NCI-H187 (cell line): ENCODE data around the gene ZG16.
A peak's percentile ranks its signal among the peaks of the same experiment; 100 is the strongest.
"Not testable (repeated sequence)": the region's sequence is repeated elsewhere in the genome, so short reads cannot be mapped to it uniquely, and the experiment has no call there.

ENCODE experiments used
- DNase-seq, 2 experiments: peaks; one replicate each; lab custom pipeline; 2025; lab: John Stamatoyannopoulos, UW

The ZG16 gene

DNA sequence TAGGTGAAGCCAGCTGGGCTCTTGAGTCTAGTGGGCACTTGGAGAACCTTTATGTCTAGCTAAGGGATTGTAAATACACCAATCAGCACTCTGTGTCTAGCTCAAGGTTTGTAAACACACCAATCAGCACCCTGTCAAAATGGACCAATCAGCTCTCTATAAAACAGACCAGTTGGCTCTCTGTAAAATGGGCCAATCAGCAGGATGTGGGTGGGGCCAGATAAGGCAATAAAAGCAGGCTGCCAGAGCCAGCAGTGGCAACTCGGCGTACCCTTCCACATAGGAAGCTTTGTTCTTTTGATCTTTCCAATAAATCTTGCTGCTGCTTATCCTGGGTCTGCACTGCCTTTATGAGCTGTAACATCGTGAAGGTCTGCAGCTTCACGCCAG, 29.3 kb upstream of the ZG16 start:
- not testable (repeated sequence) for DNase-seq

DNA sequence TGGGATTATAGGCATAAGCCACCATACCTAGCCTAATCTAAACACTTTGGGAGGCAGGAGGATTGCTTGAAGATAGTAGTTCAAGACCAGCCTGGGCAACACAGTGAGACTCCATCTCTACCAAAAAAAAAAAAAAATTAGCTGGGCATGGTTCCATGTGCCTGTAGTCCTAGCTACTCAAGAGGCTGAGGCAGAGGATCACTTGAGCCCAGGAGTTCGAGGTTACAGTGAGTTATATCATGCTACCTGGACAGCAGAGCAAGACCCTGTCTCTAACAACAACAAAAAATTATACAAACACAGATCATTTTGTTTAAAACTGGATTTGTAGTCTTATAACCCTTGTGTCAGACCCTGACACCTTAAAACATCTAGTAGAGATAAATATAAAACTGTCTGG, 24.5 kb upstream of the ZG16 start:
- DNase-seq: no peak

DNA sequence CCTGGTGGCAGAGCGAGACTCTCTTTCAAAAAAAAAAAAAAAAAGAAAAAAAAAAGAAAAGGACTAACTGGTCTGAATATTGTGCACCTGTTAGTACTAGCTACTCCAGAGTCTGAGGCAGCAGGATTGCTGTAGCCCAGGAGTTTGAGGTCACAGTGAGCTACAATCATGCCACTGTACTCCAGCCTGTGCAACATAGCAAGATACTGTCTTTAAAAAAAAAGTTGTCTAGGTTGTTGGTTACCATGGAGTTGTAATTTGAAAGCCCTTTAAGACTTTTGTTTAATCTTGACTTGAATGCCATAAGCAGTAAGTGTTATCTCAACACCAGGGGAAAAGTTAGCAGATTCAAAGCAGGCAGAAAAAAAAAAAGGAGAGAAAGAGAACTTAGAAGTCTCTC, 21.4 kb upstream of the ZG16 start:
- no peak for DNase-seq

DNA sequence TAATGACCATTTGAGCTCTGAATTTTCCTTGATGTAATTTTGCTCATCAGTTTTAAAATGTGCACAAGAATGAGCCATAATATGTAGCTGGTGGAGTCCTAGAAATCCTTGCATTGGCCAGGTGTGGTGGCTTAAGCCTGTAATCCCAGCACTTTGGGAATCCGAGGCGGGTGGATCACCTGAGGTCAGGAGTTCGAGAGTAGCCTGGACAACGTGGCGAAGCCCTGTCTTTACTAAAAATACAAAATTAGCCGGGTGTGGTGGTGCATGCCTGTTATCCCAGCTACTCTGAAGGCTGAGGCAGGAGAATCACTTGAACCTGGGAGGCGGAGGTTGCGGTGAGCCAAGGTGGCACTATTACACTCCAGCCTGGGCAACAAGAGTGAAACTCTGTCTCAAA, 21.0 kb upstream of the ZG16 start:
- DNase-seq: not testable (repeated sequence)

DNA sequence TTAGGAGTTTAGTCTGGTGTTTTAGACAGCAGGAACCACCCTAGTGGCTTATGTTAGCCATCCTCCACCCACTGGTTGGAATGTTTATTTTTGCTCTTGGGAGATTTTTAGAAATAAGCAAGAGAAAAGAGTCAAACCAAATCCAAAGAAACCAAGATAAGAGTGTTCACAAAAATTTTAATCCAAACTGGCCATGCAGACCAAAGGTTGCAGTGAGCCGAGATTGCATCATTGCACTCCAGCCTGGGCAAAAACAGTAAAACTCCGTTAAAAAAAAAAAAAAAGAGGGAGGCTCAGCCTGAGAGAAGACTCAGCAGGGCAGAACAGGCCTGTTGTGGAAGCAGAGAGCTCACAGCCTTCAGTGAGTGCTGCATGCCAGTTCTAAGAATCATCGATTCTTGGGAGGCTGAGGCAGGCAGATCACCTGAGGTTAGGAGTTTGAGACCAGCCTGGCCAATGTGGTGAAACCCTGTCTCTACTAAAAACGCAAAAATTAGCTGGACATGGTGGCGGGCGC, 20.0 kb upstream of the ZG16 start:
- no peak for DNase-seq

DNA sequence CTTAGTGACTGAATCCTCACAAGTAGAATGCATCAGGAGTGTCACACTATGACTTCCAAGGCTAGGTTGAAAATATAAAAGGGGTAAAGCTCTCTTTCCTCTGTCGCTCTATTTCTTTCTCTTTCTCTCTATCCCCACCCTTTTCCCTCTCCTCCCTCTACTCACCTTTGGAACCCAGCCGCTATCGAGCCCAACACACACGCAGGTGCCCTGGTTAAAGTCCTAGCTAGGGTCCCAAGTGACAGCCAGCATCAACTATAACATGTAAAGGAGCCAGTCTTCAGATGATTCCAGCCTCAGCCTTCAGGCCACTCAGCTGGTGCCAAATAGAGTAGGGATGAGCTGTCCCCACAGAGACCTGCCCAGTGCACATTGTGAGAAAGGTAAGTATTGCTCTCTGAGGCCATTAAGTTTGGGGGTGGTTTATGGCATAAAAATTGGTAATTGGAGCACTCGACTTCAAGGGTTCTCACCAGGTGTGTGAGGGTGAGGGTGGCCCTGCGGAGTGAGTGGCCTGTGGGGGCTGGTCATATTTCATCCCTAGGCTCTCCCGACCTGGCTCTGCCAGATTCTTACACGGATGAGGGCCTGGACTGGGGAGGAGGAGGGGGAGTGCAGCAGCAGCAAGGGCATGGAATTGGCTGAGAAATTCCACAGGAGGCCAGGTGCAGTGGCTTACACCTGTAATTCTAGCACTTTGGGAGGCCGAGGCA, 17.3 kb upstream of the ZG16 start:
- DNase-seq: peak; percentile 74 to 77

DNA sequence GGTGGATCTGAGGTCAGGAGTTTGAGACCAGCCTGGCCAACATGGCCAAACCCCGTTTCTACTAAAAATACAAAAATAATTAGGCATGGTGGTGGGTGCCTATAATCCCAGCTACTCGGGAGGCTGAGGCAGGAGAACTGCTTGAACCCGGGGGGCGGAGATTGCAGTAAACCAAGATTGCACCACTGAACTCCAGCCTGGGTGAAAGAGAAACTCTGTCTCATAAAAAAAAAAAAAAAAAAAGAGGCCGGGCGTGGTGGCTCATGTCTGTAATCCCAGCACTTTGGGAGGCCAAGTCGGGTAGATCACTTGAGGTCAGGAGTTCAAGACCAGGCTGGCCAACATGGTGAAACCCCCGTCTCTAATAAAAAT, 16.8 kb upstream of the ZG16 start:
- not testable (repeated sequence) for DNase-seq

DNA sequence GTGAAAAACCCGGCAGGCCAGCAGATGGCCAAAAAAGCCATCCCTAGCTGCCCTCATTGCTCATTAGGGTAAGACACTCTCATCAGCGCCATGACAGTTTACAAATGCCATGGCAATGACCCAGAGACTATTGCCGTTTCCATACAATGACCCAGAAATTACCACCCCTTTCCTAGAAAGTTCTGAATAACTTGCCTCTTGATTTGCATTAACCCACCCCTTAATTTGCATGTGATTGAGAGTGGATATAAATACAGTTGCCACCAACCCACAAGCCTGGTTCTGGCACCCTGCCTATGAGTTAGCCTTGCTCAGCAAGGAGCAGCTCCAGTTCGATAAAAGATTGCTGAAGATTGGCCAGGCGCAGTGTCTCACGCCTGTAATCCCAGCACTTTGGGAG, 16.2 kb upstream of the ZG16 start:
- DNase-seq: no peak

DNA sequence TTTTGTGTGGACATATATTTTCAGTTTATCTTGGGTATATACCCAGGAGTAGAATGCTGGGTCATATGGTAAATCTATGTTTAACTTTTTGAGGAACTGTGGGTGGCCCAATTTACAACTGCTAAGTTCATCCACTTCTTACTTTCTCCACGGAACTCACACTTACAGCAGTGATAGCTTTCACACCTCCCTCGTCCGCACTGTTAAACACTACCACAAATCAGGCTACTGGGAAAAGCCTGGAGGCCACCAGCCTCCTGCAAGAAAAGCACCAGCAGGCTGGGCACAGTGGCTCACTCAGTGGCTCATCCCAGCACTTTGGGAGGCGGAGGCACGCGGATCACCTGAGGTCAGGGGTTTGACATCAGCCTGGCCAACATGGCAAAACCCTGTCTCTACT, 14.7 kb upstream of the ZG16 start:
- no peak for DNase-seq

DNA sequence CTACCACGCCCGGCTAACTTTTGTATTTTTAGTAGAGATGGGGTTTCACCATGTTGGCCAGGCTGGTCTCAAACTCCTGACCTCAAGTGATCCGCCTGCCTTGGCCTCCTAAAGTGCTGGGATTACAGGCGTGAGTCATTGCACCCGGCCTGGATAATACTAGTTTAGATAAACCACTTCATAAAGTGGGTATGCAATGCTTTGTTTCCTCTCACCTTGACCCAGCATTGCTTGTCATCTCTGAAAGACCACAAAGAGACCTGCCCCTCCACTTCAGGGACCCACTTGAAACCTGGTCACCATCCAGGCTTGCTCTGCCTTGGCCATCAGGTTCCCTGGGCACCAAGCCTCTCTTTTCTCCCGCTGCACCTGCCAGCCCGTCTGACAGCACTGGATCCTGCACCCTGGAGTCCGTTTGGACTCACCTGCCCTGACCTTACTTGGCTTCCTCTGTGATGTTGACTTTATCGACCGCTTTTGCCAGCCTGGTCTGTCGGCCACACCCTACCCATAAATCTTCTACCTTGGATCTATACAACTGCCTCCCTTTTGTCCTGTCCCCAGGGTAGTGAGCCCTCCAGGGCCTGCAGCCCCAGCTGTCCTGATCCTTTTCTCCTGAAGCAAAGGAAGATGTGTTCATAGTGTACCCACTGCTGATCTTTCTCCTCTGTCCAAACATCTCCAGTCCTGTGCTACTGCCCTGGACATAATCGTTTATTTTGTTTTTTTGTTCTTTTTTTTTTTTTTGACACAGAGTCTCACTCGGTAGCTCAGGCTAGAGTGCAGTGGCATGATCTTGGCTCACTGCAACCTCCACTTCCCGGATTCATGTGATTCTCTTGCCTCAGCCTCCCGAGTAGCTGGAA, 12.7 kb upstream of the ZG16 start:
- peak; percentile 52 to 55 for DNase-seq

DNA sequence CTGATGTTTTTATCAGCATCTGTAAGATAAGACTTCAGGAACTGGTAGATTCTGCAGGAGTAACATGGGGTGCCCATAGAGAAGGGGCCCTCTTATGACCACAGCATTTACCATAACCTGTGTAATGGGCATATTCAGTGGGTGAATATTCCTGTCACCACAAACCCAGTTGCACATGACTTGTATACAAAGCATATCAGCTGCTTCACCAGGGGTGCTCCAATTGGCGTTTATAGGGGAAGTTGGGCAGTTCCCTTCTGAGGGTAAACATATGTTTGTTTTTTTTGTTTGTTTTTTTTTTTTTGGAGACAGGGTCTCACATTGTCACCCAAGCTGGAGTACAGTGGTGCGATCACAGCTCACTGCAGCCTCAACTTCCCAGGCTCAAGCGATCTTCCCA, 11.5 kb upstream of the ZG16 start:
- DNase-seq: no peak

DNA sequence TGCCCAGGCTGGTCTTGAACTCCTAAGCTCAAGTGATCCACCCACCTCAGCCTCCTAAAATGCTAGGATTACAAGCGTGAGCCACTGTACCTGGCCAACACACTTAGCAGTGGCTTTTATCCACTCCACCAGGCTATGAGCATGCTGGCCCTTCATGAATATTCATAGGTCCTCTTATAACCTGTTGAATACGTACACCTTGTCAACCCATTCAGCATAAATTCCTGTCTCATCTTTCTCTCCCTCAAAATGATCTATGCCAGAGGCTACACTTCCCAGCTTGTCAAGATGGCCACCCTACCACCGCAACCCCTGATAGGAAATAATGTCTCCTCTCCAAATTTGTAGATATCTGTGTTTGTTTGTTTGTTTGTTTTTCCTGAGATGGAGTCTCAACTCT, 11.0 kb upstream of the ZG16 start:
- no peak for DNase-seq

DNA sequence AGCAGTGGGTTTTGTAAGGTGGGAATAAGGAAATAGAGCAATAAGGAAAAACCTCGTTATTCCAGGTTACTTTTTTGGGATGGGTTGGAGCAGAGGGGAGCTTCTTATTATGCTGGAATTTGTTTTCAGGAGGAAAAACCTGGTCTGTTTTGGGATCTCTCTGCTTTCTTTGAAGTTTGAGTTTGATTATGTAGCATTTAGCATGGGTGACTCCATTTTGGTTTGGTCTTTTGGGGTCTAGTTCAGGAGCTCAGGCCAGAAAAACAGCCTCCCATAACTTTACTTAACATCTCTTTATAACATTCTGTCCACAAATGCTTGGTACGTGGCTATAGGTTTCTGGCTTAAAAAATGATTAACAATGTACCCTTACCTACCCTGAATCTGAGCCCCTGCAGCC, 8.5 kb upstream of the ZG16 start:
- DNase-seq: no peak

DNA sequence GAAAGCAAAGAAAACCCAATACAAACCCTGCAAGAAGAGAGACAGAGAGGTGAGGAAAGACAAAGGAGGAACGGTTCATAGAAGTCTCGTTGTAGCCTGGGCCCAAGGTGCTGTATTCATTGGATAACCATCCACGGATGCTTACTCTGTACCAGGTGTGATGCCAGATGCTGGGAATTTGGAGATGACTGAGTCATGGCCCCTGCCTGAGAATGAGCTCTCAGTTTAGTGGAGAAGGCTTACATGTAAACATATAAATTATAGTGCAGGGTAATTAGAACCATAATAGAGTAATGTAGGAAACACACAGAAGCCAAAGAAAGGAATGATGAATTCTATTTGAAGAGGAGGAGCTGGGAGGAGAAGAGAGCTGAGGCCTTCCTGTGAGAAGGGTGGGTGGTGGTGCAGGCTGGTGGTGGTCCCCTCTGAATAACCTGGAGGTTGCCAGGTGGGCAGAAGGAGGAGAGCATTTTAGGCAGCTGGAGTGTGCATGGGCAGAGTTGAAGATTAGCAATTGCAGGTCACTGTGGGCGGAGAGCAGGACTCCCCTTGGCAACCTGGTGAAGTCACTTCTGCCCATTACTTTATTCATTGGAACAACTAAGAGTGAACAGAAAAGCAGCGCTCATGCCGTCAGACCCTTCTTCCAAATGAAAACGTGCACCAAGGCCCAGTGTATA, 7.7 kb upstream of the ZG16 start:
- no peak for DNase-seq

DNA sequence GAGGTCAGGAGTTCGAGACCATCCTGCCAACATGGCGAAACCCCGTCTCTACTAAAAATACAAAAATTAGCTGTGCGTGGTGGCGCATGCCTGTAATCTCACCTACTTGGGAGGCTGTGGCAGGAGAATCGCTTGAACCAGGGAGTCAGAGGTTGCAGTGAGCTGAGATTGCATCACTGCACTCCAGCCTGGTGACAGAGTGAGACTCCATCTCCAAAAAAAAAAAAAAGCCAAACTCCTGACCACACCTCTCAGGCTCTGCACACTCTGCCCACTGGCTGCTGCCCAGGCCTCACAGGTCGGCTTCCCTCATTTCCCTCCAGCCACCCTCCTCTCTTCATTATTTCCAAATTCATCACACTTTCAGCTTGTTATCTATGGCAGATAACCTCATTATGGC, 5.7 kb upstream of the ZG16 start:
- not testable (repeated sequence) for DNase-seq

DNA sequence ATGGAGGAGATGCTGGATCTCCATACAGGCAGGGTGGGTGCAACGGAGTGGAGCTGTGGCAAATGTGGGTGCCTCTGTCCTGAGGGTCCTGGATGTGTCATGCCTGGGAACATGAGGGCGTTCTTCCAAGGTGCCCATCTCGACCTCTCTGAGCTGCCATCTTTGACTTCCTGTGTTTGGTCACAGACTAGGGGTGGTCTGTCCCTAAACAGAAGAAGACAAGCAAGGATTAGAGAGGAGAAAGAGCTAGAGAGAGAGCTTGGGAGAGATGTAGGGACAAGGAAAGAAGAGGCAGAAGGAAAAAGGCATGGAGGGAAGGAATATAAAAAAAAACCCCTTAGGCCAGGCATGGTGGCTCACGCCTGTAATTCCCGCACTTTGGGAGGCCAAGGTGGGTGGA, 3.3 kb upstream of the ZG16 start:
- no peak for DNase-seq

DNA sequence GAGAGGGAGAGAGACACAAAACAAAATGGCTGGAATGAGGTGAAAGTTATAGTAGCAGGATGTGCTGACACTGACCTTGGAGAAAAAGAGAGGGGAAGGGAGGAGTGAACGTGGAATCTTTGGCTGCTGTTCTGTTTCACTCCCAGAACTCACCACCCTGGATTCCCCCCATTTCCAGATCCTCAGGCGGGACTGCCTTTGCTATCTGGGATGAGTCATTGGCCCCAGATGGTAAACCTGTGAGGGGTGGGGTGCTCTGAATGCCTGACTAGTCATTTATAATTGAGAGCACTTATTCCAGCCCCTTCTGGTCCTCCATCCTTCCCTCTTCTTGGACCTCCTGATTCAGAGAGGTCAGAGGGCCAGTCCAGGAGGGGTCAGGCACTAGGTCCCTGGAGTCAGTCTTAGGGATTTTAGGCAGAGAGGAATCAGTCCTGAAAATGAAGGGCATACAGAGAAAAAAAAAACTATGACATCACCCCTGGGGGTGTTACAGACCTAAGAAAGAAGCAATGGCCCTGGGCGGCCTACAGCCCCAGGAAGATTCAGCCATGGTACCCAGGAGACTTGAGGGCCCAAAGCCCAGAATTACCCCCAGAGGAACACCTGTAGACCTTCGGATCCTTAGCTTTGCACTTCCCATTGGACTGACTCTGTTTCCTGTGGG, 2.2 kb upstream of the ZG16 start:
- DNase-seq: no peak

DNA sequence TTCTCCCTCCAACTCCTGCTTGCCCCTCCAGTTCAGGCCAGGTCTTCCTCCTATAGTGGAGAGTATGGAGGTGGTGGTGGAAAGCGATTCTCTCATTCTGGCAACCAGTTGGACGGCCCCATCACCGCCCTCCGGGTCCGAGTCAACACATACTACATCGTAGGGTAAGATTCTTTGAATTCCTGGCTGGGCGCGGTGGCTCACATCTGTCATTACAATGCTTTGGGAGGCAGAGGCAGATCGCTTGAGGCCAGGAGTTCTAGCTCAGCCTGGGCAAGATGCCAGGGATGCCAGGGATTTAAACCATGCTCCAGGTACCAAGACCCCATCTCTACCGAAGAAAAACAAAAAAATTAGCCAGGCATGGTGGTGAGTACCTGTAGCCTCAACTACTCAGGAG, 1.4 kb downstream of the ZG16 start:
- no peak for DNase-seq

DNA sequence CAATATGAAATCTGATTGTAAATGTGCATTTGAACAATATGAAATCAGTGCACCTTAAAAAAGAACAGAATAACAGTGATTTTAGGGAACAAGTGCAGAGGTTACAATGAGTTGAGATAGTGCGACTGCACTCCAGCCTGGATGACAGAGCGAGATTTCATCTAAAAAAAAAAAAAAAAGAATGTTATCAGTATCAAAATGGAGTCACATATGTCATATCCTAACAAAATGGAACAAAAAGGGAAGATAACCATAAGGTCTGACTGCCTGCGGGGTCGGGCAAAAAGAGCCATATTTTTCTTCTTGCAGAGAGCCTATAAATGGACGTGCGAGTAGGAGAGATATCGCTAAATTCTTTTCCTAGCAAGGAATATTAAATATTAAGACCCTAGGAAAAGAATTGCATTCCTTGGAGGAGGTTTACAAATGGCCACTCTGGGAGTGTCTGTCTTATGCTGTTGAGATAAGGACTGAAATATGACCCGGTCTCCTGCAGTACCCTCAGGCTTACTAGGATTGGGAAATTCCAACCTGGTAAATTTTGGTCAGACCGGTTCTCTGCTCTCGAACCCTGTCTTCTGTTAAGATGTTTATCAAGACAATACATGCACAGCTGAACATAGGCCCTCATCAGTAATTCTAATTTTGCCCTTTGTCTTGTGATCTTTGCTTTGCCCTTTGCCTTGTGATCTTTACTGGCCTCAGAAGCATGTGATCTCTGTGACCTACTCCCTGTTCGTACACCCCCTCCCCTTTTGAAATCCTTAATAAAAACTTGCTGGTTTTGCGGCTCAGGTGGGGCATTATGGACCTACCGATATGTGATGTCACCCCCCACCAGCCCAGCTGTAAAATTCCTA, 5.3 kb downstream of the ZG16 start:
- DNase-seq: not testable (repeated sequence)

DNA sequence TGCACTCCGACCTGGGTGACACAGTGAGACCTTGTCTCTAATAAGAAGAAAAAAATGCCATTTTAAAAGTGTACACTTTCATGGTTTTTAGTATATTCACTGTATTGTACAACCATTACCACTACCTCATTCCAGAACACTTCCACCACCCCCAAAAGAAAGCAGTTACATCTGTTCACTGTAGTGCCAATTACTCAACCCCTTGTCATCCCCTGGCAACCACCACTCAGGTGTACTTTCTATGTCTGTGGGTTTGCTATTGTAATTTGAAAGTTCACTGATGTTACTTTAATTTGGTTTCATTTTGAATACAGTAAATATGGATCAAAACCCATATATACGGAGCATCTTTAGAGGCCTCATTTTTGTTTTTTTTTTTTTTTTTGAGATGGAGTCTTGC, 6.1 kb downstream of the ZG16 start:
- no peak for DNase-seq

DNA sequence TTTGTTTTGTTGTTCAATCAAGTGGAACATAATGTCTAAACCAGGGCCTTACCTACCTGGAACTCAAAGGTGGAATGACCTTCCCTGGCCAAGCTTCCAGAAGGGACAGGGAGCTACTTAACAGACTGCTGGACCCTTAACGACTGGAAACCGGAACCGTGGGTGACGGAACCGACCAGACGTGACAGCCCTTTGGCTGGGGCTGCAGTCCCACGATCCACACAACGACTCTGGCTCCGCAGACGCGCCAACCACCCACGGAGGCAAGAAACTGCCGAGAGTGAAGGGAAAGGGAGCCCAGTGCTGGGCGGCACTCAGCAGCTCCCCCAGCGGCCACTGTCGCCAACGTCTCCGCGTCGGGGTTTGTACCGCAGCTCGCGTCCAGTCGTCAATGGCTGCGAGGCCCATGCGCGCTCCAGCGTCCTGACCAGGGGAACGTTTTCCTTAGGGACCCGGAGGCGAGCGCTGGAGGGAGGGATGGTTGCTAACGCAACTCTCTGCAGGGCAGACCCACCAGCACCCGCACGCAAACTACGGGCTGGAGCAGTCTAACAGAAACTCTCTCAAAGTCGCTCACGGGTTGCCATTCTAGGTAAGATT, 6.9 kb downstream of the ZG16 start:
- DNase-seq: no peak
